HG03342 (cell line): Measurements from ENCODE around the gene STEAP1.
A peak's percentile ranks its signal among the peaks of the same experiment; 100 is the strongest.

Source experiments
- ATAC-seq: cut with Tn5 transposase; IDR thresholded peaks from one replicate; pipeline ENCODE4 v1.9.1; 2021; ENCODE audit warnings: mild to moderate bottlenecking, moderate library complexity; ENCODE audit not compliant: unreplicated experiment

The STEAP1 gene

DNA sequence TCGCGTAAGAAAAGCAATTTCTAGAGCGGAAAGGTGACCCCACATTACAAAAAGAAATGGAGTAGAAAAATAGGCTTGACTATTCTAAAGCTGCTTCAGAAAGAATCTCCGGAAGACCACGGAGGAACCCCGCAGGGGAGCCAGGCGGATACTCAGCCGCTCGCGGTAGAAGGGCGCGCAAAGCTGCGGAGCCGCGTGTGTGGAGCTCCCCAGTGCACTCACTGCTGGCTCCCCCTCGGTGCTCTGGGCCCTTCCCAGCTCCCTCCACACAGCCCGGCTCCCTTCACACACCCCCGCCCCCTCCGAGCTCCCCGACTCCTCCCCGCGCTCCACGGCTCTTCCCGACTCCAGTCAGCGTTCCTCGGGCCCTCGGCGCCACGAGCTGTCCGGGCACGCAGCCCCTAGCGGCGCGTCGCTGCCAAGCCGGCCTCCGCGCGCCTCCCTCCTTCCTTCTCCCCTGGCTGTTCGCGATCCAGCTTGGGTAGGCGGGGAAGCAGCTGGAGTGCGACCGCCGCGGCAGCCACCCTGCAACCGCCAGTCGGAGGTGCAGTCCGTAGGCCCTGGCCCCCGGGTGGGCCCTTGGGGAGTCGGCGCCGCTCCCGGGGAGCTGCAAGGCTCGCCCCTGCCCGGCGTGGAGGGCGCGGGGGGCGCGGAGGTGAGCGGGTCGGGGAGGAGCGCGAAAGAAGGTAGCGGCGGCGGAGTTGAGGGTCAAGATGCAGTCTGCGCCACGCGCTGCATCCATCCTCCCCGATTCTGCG is 57.3 kb downstream of the STEAP1 start, which contains the start of gene STEAP2:
Gene STEAP2 (plus strand): TSS at position 350 of the 758 bp plus-strand sequence. CDS start 13,343 bp downstream, outside the sequence.
- peak; percentile 93 for ATAC-seq

DNA sequence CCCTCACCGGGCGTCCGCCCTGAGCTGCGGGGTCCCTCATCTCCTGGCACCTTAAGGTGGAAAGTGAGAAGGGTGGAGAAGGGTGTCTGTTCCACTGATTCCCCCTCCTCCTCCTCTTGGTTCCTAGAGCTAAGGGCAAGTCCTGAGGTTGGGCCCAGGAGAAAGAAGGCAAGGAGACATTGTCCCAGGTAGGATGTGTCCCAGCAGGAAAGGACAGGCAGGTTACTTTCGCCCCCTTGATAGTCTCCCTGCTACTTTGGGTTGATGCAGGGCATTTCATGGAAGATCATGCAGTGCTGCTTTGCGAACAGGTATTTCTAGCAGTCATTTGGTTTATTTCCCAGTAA is 57.9 kb downstream of the STEAP1 start:
- ATAC-seq = no peak

DNA sequence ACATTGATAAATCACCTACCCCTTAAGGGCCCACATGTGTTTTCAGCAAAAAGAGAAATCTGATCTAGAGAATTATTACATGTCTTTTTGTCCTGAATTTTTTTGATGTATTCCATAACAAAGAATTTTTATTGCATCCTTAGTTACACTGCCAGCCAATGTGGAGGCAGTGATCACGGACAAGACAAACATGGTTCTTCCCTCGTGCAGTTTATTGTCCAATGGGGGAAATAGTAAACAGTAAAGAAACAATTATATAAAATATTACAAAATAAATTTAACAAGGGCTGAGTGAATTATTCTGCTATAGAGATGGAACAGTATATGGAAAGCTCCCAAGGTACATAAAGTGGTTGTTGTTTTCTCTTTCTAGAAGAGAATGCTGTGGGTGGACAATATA is 59.3 kb downstream of the STEAP1 start:
- ATAC-seq = no peak
